Measurements from ENCODE around the gene TAAR8.
"Not testable (repeated sequence)": the region's sequence is repeated elsewhere in the genome, so short reads cannot be mapped to it uniquely, and the experiment has no call there.

The TAAR8 gene

DNA sequence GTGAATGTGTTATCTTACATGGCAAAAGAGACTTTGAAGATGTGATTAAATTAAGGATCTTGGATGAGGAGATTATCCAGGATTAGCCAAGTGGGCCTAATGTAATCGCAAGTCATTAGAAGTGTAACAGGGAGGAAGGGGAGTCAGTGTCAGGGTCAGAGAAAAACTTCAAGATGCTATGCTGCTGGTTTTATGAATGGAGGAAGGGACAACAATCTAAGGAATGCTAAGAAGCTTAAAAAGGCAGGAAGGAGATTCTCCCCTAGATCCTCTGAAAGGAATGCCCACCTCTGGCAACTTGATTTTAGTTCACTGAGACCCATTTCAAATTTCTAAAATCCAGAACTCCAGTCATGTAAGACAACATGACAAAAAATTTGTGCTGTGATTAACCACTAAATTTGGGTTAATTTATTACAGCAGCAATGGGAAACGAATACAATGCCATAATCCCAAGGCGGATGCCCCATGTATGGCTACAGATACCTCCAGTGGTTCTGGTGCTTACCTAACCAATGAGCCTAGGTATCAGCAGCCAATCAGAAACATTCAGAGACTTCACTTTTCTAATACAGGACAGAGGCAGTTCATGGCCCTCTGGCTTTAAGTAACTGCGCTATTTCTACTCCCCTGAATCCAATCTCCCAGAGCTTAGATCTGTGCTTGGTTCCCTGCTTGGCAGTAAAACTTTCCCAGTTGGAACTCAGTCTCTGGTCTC lies 3.6 kb upstream of the TAAR8 start:
- no peak for DNase-seq

GRCh38 chr6:132551214-132551613 lies 1.3 kb upstream of the TAAR8 start:
- no peak for DNase-seq

DNA sequence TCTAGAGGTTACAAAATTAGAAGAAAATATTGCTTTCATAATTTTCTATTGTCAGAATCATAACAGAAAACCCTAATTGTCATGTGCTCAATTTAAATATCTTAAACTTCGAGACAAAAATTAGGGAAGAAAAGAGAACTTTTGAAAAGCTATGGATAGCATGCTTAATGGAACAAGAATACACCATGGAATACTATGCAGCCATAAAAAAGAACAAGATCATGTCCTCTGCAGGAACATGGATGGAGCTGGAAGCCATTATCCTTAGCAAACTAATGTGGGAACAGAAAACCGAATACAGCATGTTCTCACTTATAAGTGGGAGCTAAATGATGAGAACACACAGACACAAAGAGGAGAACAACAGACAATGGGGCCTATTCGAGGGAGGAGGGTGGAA lies 7.6 kb downstream of the TAAR8 start:
- not testable (repeated sequence) for DNase-seq

- no peak for DNase-seq
Measured at GRCh38 chr6:132566404-132566803, 13.9 kb downstream of the TAAR8 start.

GRCh38 chr6:132567566-132567965 lies 15.1 kb downstream of the TAAR8 start:
- DNase-seq: no peak

DNA sequence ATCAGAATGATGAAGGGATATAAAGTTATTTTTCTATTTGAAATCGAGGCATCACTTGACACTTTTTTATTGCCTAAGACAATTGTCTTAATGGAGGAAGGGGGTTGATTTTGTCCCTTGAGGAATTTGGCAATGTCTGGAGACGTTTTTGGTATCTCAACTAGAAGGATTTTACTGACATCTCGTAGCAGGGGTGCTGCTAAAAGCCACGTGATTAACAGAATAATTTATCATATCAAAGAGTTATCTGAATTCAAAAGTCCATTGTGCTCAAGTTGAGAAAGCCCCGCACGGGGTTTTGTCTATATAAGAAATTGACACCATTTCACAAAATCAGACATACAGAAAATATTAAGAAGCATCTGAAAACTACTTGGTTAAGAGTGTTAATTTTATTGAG lies 16.1 kb downstream of the TAAR8 start:
- DNase-seq: no peak

DNA sequence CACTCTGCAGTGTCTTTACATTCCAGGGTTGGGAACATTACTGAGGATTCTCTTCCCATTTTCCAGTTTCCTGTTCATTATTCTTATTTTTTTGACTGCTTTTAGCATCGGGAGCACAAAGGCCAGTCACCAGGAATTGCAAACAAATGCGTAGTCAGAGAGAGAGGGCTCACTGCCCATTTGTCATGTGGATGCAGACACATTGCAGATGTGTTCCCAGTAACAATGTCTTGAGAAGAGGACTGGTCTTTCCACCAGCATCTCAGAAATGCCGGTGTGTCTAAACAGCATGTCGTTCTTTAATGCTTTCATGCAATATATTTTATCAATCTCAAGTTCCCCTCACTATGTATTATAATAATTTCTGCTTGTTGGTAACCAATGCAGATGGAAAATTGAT lies 16.7 kb downstream of the TAAR8 start:
- no peak for DNase-seq

GRCh38 chr6:132570221-132570777 lies 17.8 kb downstream of the TAAR8 start, which contains the start of gene TAAR6:
TSS of gene TAAR6 (plus strand) at chr6:132570322. CDS start at chr6:132570322, 0 bp downstream.
- no peak for DNase-seq

DNA sequence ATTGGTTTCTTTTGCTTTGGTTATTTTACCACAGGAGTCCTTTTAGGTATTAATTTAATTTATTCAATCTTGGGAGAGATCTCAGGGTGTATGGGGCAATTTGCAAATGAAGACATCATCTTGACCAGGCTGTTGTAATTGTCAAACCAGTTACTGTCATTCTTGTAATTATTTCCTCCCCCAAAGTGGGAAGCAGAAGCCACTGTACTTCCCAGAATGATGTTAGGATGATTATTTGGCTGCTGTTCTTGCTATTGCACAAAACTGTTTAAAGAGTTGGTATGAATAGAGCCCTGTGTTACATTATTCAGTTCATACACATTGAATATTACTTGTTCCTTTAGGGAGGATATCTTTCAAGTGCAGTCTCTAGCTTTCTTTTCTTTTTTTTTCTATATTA lies 19.3 kb downstream of the TAAR8 start:
- DNase-seq: peak; percentile 4 to 64 (median 24)

DNA sequence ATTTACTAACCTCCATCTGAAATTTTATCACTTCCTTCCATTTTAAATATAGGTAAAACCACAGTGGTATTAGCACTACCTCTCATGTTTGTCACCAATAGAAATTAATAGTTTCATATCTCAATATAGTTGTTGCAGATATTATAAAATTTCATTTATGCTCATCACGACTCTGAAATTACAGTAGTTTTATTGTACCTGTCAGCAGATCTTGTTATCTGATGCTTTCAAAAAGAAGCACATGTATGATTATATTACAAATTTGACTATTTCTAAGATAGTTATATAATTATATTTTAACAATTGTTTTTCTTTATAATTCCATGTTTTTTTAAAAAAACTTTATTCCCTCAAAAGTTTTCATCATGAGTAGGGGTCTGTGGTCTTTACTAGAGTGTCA lies 32.2 kb downstream of the TAAR8 start:
- no peak for DNase-seq

DNA sequence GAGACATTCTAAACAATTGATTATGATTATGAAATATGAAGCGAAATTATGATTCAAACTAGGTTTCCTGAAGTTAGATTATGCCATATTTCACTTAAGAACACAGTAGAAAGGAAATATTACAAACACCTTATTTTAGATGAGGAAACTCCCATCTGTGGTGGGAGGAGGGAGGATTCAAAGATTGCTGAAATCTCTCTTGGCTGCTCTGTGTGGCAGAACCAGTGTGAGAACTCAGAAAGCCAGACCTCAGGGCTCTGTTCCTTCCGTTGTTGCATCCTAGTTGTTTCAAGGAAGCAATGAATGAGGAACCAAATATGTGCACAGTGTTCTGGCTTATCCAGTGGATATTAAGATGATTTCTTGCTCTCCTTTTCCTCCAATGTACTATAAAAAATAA lies 35.0 kb downstream of the TAAR8 start:
- peak; percentile 49 to 79 (median 69) for DNase-seq

DNA sequence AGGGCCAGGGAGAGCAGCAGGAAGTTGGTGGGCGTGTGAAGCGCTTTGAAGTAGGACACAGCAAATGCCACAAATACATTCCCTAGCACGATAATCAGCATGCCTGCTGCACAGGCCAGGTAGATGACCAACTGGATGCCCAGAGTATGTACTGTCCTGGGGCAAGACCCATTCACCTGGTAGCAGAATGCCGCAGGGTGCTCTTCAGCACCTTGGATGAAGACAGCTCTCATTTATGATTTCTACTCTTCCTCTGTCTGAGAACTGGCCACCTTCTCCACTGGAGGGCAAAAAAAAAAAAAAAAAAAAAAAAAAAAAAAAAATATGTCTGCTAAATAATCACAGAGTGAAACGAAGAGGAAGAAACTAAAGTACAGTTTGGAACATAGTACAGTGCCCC lies 37.0 kb downstream of the TAAR8 start, which contains the start of gene TAAR5:
TSS of gene TAAR5 (minus strand) at position 288 of the 400 bp plus-strand sequence. CDS start at position 233, 55 bp downstream.
- no peak for DNase-seq

GRCh38 chr6:132590362-132590761 lies 37.9 kb downstream of the TAAR8 start:
- no peak for DNase-seq

- peak; percentile 42 to 74 (median 54) for DNase-seq
Measured at GRCh38 chr6:132592855-132593254, 40.4 kb downstream of the TAAR8 start.

- no peak for DNase-seq
Measured at GRCh38 chr6:132596201-132596600, 43.7 kb downstream of the TAAR8 start.

GRCh38 chr6:132598473-132598872 lies 46.0 kb downstream of the TAAR8 start:
- peak in 3 of 4 experiments; percentile 22 to 41 (median 31) for DNase-seq

DNA sequence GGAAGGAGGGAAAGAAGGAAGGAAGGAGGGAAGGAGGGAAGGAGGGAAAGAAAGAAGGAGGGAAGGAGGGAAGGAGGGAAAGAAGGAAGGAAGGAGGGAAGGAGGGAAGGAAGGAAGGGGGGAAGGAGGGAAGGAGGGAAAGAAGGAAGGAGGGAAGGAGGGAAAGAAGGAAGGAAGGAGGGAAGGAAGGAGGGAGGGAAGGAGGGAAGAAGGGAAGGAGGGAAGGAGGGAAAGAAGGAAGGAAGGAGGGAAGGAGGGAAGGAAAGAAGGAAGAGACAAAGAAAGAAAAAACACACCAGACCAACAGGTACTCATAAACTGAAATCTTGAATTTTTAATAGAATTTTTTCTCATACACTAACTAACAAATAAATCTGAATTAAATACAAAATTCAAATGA lies 48.4 kb downstream of the TAAR8 start:
- not testable (repeated sequence) for DNase-seq
